Endothelial cell of umbilical vein (primary cell): ENCODE results near the gene ZDHHC7.

Source experiments
- CTCF ChIP-seq, 2 donors: IDR thresholded peaks; 1 replicate in 1 of 2; 2 replicates in 1 of 2; pipeline ENCODE4 v1.5.1; 2011; ENCODE audit warnings: low read length in 2 of 2, mild to moderate bottlenecking in 2 of 2, moderate library complexity in 2 of 2, control low read depth in 1 of 2, inconsistent platforms in 1 of 2, low read depth in 1 of 2; ENCODE audit not compliant: insufficient read depth in 1 of 2; ENCODE audit errors: extremely low read depth in 1 of 2
- EZH2 ChIP-seq: IDR thresholded peaks from 2 replicates; pipeline ENCODE4 v1.6.1; 2012; ENCODE audit warnings: borderline replicate concordance, low read depth, mild to moderate bottlenecking, moderate library complexity, low read length, inconsistent platforms; ENCODE audit not compliant: severe bottlenecking
- MAX ChIP-seq: IDR thresholded peaks from 2 replicates; pipeline ENCODE4 v1.6.1; 2011; ENCODE audit not compliant: insufficient read depth, insufficient read length
- MYC ChIP-seq: IDR thresholded peaks from one replicate; pipeline ENCODE4 v1.6.1; 2011; ENCODE audit warnings: mild to moderate bottlenecking, low read depth, low read length
- POLR2A ChIP-seq: IDR thresholded peaks from 2 replicates; pipeline ENCODE4 v1.6.1; 2012; ENCODE audit warnings: low read depth, mild to moderate bottlenecking, control low read depth, low read length
- POLR2AphosphoS5 ChIP-seq: IDR thresholded peaks from 2 replicates; pipeline ENCODE4 v1.6.1; 2012; ENCODE audit warnings: low read depth, mild to moderate bottlenecking, control low read depth, low read length, moderate library complexity; ENCODE audit not compliant: insufficient read depth

- TF ChIP-seq CTCF (IDR thresholded peaks at IDR 0.05; ENCODE audit: extremely low read depth in 1 of 2, insufficient read depth in 1 of 2, low read depth in 1 of 2, low read length in 2 of 2) (no peak), POLR2A (no peak), EZH2 (no peak), POLR2AphosphoS5 (no peak), MYC (no peak), MAX (no peak)
Observed at GRCh38 chr16:84959784-84960417, 51.4 kb downstream of the ZDHHC7 start.
